Pancreas (tissue), 10 donors: ENCODE results near the gene LENG8. TPM values are rescaled to one million over a fixed set of nuclear protein-coding genes. Genes with fewer than 3 reads are reported as not detected.
"Not testable (repeated sequence)": the region's sequence is repeated elsewhere in the genome, so short reads cannot be mapped to it uniquely, and the experiment has no call there.

Experiments used
- ATAC-seq, 4 donors: fragments of 200-7000 bp; cut with Tn5 transposase; one replicate each; pipeline versions ENCODE4 v1.8.0 to v1.9.1; 2020; ENCODE audit warnings: mild to moderate bottlenecking in 4 of 4, moderate library complexity in 4 of 4
- DNase-seq, 6 donors: peaks; one replicate each; pipeline ENCODE4 v3.0.0-alpha.2; 2020
- FAIRE-seq: peaks from 2 replicates; lab custom pipeline; 2012; peaks lifted over from hg19 to GRCh38; lab: Jason Lieb, UNC
- H3K27ac ChIP-seq, 4 donors: fragments of 200-600 bp; sonication (generic); 1 replicate in 3 of 4; 2 replicates in 1 of 4; pipeline versions ENCODE4 v1.5.0 to v1.8.0; 2020
- H3K27me3 ChIP-seq, 4 donors: fragments of 200-600 bp; one replicate each; pipeline ENCODE4 v1.8.0; 2021
- H3K36me3 ChIP-seq, 3 donors: fragments of 200-600 bp; sonication (generic) in 1 of 3; one replicate each; pipeline versions ENCODE4 v1.5.0 to v1.8.0; 2020 to 2021
- H3K4me1 ChIP-seq, 3 donors: fragments of 200-600 bp; one replicate each; pipeline ENCODE4 v1.8.0; 2021
- H3K4me3 ChIP-seq, 4 donors: fragments of 200-600 bp; sonication (generic) in 2 of 4; one replicate each; pipeline versions ENCODE4 v1.5.0 to v1.8.0; 2020 to 2021
- H3K9me3 ChIP-seq, 4 donors: fragments of 200-600 bp; one replicate each; pipeline ENCODE4 v1.8.0; 2021
- CTCF ChIP-seq, 4 donors: fragments of 200-600 bp; sonication (generic) in 3 of 4; IDR thresholded peaks; one replicate each; pipeline versions ENCODE4 v1.5.0 to v1.8.0; 2021; ENCODE audit warnings: antibody characterized with exemption in 4 of 4
- whole genome bisulfite sequencing, 2 donors: extraction: QIAGEN DNeasy Blood & Tissue Kit; methylation state at CpG; one replicate each; pipeline ENCODE4 v1.1.7; 2013; 5-methylcytosine and 5-hydroxymethylcytosine counted together
- intact Hi-C, 3 donors: fragments of 100-400 bp; cut with DNase I; formaldehyde crosslinking; loops; one replicate each; pipeline versions ENCODE4 v1.11.1 to v1.14.2; 2022
- polyA plus RNA-seq, 2 donors: library from polyadenylated mRNA; stranded (reverse); fragments of 200-250 nt; gene quantifications; one replicate each; pipeline ENCODE4 v1.2.3, GENCODE V29; 2013
- total RNA-seq, 6 donors: library from RNA; stranded (reverse); fragmentation: NEBNext Ultra II Directional in 4 of 6; extraction: Animal tissue kit (Norgen Biotek cat#: 25700) in 4 of 6; gene quantifications; one replicate each; pipeline versions ENCODE4 v1.2.1 to v1.2.4, GENCODE V29; 2021 to 2023
- donor health status: healthy with polysubstance abuse.
- donor health status: DM: no; HTN: no; CAD: no; lungs with moderate emphysema.
- donor health status: DM: no; HTN: no; CAD: no.
- donor health status: control.
- donor health status: control.
- donor health status: Bipolar disorder and iron deficiency.
- donor health status: DM: yes; HTN: yes; CAD: no.
- donor health status: DM: no; HTN: no; CAD: no.
- donor health status: DM: no; HTN: no; CAD: no.
- donor health status: DM: yes; HTN: yes; CAD: no.

The LENG8 gene
- total and polyA plus RNA-seq, 8 donors, result 64.8 to 657 (median 142) TPM

DNA sequence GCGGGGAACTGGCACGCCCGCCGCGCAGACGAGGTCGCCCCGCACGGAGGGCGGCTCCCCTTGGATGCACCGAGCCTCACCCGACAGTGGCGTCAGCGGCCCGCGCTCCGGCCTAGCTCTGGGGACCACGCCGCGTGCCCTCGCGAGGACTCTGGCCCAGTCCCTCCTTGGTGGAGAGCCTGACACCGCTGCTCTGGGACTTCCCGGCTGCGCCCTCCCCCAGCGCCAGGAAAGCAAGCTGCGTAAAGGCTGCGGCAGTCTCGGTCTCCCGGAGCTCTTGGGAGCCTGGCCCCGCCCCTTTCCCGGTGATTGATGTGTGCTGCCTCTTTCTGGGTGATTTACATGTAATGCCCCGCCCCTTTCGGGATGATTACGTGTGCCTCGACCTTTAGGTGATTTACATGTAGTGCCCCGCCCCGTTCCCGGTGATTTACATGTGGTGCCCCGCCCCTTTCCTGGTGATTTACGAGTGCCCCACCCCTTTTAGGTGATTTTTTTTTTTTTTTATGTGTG is 14.6 kb downstream of the LENG8 start, which contains the start of gene LENG9:
Gene LENG9 (minus strand): TSS at position 248 of the 513 bp plus-strand sequence. CDS start 252 bp downstream, outside the sequence.
- H3K4me1 ChIP-seq, result peaks cover 26 to 53% (median 38%) of the 10 kb centered on the region in 3 donors
- H3K9me3 ChIP-seq, result no peaks in the 10 kb centered on the region
- 0% methylated on average over 39 to 41 of the region's 41 CpGs for WGBS, 2 donors
- DNase-seq, result peak; percentile 96 to 100 (median 99)
- peak within 1 kb of the TSS; percentile 38 to 61 (median 56) for H3K4me3 ChIP-seq
- no peak for TF ChIP-seq CTCF (IDR thresholded peaks at IDR 0.05)
- peak within 1 kb of the TSS; percentile 97 to 99 (median 99) for H3K27ac ChIP-seq
- peak; percentile 92 for FAIRE-seq
- ATAC-seq, result peak; percentile 57 to 74 (median 64)
- peaks cover 0 to 36% (median 19%) of the 10 kb centered on the region in 3 donors for H3K36me3 ChIP-seq
- intact Hi-C loops, result no loop called here
- no peaks in the 10 kb centered on the region for H3K27me3 ChIP-seq

GRCh38 chr19:54464044-54464629 is 15.1 kb downstream of the LENG8 start:
- DNase-seq (peak; percentile 89 to 97 (median 96)), FAIRE-seq (no peak), ATAC-seq (peak; percentile 59 to 74 (median 61))
- intact Hi-C loops, result no loop called here
- no peak for TF ChIP-seq CTCF (IDR thresholded peaks at IDR 0.05)
- H3K9me3 ChIP-seq, result no peaks in the 10 kb centered on the region
- H3K27ac ChIP-seq, result peak overlapping the region; percentile 97 to 99 (median 99)
- H3K36me3 ChIP-seq, result peaks cover 0 to 31% (median 14%) of the 10 kb centered on the region in 3 donors
- peaks cover 26 to 53% (median 35%) of the 10 kb centered on the region in 3 donors for H3K4me1 ChIP-seq
- 0 to 1% methylated on average over 26 of the region's 26 CpGs for WGBS, 2 donors
- no peaks in the 10 kb centered on the region for H3K27me3 ChIP-seq
- H3K4me3 ChIP-seq, result peak overlapping the region; percentile 26 to 61 (median 56)

GRCh38 chr19:54464630-54465425 is 15.8 kb downstream of the LENG8 start:
- ATAC-seq (peak; percentile 64 to 76 (median 66)), FAIRE-seq (no peak), DNase-seq (peak; percentile 92 to 97 (median 95))
- 8 to 9% methylated on average over 63 to 87 of the region's 87 CpGs for WGBS, 2 donors
- Histone ChIP-seq H3K27me3 (no peaks in the 10 kb centered on the region), H3K27ac (peak overlapping the region; percentile 97 to 99 (median 99)), H3K36me3 (peaks cover 0 to 24% (median 13%) of the 10 kb centered on the region in 3 donors), H3K4me3 (peak overlapping the region; percentile 26 to 61 (median 56)), H3K9me3 (no peaks in the 10 kb centered on the region), H3K4me1 (peaks cover 26 to 55% (median 37%) of the 10 kb centered on the region in 3 donors)
- intact Hi-C loops, result no loop called here
- no peak for TF ChIP-seq CTCF (IDR thresholded peaks at IDR 0.05)

- WGBS, 2 donors, result 76 to 81% methylated on average over 42 to 49 of the region's 49 CpGs
- Histone ChIP-seq H3K9me3 (no peaks in the 10 kb centered on the region), H3K27me3 (no peaks in the 10 kb centered on the region), H3K27ac (peak overlapping the region in 2 of 4 donors; percentile 97 to 99), H3K4me3 (peak overlapping the region in 2 of 4 donors; percentile 55 to 58), H3K4me1 (peaks cover 28 to 55% (median 36%) of the 10 kb centered on the region in 3 donors), H3K36me3 (peaks cover 0 to 16% (median 9%) of the 10 kb centered on the region in 3 donors)
- DNase-seq (peak in 3 of 6 donors; percentile 51 to 76 (median 63)), FAIRE-seq (no peak), ATAC-seq (no peak)
- intact Hi-C loops, result no loop called here
- no peak for TF ChIP-seq CTCF (IDR thresholded peaks at IDR 0.05)
Observed at GRCh38 chr19:54465426-54466109, 16.6 kb downstream of the LENG8 start.

DNA sequence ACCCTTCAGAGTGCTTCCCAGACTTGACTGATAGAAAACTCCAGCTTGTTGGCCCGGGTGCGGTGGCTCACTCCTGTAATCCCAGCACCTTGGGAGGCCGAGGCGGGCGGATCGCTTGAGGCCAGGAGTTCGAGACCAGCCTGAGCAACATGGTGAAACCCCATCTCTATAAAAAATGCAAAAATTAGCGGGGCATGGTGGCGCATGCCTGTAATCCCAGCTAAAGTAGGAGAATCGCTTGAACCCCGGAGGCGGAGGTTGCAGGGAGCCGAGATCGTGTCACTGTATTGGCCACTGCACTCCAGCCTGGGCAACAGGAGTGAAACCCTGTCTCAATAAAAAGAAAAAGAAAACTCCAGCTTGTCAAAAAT is 17.1 kb downstream of the LENG8 start:
- peaks cover 0 to 11% (median 4%) of the 10 kb centered on the region in 3 donors for H3K36me3 ChIP-seq
- H3K4me3 ChIP-seq, ATAC-seq, FAIRE-seq, intact Hi-C loops, DNase-seq, H3K9me3 ChIP-seq, H3K27me3 ChIP-seq: not testable (repeated sequence)
- peaks cover 30 to 52% (median 38%) of the 10 kb centered on the region in 3 donors for H3K4me1 ChIP-seq
- 96 to 97% methylated on average over 14 of the region's 14 CpGs for WGBS, 2 donors
- peak overlapping the region in 1 of 4 donors; percentile 97 for H3K27ac ChIP-seq
